ENCODE data around the gene APOH.

Gene APOH

GRCh38 chr17:66165537-66166123, 63.6 kb downstream of the APOH start:
- TF ChIP-seq ZFX (IDR thresholded peaks at IDR 0.05; ENCODE audit: borderline replicate concordance) (no peak), CTCF (IDR thresholded peaks at IDR 0.05) (peak; percentile 75)
- H3K27ac ChIP-seq: no peak overlapping the region
